Measurements from ENCODE around the gene MAML2. TPM values are rescaled to one million over a fixed set of nuclear protein-coding genes. Genes with fewer than 3 reads are reported as not detected.

Gene MAML2
- total RNA-seq, 4 donors from 2014 or later: 19.0 to 36.4 (median 31.4) TPM

DNA sequence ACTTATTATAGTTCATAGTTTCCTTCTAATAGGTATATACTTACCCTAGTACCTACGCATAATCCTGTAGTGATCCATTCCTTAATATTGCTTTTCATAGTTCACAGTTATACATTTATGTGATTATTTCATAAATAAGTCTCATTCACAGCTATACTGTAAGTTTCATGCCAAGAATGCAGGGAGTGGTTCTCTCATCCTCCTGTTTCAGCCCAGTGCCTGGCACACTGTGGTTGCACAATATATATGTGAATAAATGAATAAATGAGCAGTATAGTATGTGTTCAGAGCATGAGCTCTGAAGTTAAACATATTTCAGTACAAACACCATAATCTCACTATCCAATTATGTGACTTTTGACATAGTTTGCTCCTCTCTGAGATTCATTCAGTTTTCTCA lies 115.8 kb downstream of the MAML2 start:
- intact Hi-C loops (cut with DNase I): no loop called here
- Histone ChIP-seq H3K4me3 (replicated peaks in 1 of 3) (no peak overlapping the region), H3K27ac (peak overlapping the region in 1 of 3 donors; percentile 28), H3K9me3 (no peaks in the 10 kb centered on the region), H3K27me3 (no peaks in the 10 kb centered on the region), H3K36me3 (no peaks in the 10 kb centered on the region), H3K4me1 (peaks cover 15 to 17% of the 10 kb centered on the region in 2 donors)
- 95 to 98% methylated on average over 1 of the region's 1 CpG for WGBS, 2 donors
- no peak for DNase-seq
- no peak for TF ChIP-seq POLR2A (IDR thresholded peaks at IDR 0.05)

DNA sequence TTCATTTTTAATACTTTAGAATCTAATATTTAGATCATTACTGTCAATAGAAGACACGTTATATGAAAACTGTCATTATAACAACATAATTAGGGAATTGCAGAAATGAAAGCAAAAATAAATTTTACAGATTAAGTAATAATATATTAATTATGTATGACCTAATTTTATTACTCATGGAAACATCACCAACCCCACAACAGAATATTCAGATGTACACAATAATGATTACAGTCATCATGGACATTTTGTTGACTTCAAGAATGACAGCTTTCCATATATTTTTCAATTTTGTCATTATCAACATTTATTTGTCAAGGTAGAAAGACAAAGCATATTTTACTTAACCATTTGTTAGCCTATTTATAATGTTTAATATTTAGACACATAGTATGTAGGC lies 119.9 kb downstream of the MAML2 start:
- no peak overlapping the region for H3K4me3 ChIP-seq (replicated peaks in 1 of 3)
- WGBS, 2 donors: 96 to 98% methylated on average over 1 of the region's 1 CpG
- H3K9me3 ChIP-seq: no peaks in the 10 kb centered on the region
- no peak for DNase-seq
- no peaks in the 10 kb centered on the region for H3K27me3 ChIP-seq
- H3K27ac ChIP-seq: no peak overlapping the region
- TF ChIP-seq POLR2A (IDR thresholded peaks at IDR 0.05): no peak
- TF ChIP-seq, protein P1, sequence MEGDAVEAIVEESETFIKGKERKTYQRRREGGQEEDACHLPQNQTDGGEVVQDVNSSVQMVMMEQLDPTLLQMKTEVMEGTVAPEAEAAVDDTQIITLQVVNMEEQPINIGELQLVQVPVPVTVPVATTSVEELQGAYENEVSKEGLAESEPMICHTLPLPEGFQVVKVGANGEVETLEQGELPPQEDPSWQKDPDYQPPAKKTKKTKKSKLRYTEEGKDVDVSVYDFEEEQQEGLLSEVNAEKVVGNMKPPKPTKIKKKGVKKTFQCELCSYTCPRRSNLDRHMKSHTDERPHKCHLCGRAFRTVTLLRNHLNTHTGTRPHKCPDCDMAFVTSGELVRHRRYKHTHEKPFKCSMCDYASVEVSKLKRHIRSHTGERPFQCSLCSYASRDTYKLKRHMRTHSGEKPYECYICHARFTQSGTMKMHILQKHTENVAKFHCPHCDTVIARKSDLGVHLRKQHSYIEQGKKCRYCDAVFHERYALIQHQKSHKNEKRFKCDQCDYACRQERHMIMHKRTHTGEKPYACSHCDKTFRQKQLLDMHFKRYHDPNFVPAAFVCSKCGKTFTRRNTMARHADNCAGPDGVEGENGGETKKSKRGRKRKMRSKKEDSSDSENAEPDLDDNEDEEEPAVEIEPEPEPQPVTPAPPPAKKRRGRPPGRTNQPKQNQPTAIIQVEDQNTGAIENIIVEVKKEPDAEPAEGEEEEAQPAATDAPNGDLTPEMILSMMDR (IDR thresholded peaks at IDR 0.05): no peak
- H3K36me3 ChIP-seq: no peaks in the 10 kb centered on the region
- intact Hi-C loops (cut with DNase I): no loop called here
- peaks cover 8 to 17% of the 10 kb centered on the region in 2 donors for H3K4me1 ChIP-seq

DNA sequence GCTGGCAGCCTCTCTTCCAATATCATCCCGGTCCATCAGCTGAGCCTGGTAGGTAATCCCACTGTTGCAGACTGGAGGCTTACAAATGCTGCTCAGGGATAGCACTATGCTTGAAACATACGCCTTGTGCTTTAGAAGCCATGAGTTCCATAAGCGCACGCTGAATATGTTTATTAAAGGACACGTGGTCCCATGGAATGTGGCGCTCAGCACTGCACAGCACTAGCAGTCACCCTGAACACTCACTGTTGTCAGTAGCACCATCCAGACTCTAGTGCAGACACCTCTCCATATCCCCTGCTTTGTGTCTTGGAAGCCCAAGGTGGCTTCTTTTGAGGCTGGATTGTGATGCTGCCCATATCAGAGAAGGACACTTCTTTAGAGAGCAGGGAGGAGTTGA lies 120.9 kb downstream of the MAML2 start:
- intact Hi-C loops (cut with DNase I): no loop called here
- Histone ChIP-seq H3K9me3 (no peaks in the 10 kb centered on the region), H3K27ac (peak overlapping the region in 1 of 3 donors; percentile 25), H3K27me3 (no peaks in the 10 kb centered on the region), H3K4me3 (replicated peaks in 1 of 3) (no peak overlapping the region), H3K36me3 (no peaks in the 10 kb centered on the region), H3K4me1 (peaks cover 5 to 11% of the 10 kb centered on the region in 2 donors)
- TF ChIP-seq, protein P1 (IDR thresholded peaks at IDR 0.05): no peak
- no peak for TF ChIP-seq POLR2A (IDR thresholded peaks at IDR 0.05)
- no peak for DNase-seq
- WGBS, 2 donors: 78 to 89% methylated on average over 6 of the region's 6 CpGs

DNA sequence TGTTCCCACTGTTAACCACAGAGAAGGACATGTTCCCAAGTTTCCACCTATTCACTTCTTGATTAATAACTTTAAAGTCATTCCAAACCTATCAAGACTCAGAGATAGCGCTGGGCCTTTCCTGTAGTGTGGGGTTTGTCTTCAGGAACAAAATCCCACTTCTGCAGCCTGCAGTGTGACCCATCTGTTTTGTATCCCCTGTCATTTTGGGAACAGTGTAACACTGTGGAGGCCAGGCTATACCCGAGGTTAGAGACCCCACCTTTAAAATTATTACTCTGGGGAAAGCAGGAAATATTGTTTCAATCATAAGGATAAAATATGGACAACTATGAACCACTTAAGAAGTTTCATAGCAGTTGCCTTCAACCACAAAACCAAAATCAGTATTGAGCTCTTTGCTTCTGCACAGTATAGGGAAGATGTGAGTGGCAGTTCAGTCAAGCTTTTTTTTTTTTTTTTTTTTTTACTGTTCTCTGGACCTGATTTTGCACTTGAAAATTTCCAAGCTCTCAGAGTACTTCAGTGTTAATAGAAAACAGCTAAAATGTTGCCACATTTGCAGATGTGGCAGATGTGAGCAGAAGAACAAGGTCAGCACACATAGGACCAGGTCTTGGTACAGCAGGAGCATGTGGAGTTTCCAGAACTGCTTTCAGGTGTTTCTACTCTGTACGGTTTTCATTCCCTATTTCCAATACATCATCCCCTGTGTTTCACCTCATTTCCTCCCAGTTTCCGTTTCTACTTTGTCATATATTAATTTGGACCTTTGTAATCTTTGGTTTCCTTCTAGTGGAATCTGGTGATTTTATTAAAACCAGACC lies 121.5 kb downstream of the MAML2 start:
- no peak overlapping the region for H3K4me3 ChIP-seq (replicated peaks in 1 of 3)
- H3K4me1 ChIP-seq: peaks cover 4 to 10% of the 10 kb centered on the region in 2 donors
- no peaks in the 10 kb centered on the region for H3K27me3 ChIP-seq
- H3K9me3 ChIP-seq: no peaks in the 10 kb centered on the region
- H3K27ac ChIP-seq: peak overlapping the region in 1 of 3 donors; percentile 25
- intact Hi-C loops (cut with DNase I): no loop called here
- TF ChIP-seq, protein P1 (IDR thresholded peaks at IDR 0.05): no peak
- no peak for TF ChIP-seq POLR2A (IDR thresholded peaks at IDR 0.05)
- DNase-seq: no peak
- no peaks in the 10 kb centered on the region for H3K36me3 ChIP-seq
- WGBS, 2 donors: 73 to 76% methylated on average over 4 of the region's 4 CpGs

DNA sequence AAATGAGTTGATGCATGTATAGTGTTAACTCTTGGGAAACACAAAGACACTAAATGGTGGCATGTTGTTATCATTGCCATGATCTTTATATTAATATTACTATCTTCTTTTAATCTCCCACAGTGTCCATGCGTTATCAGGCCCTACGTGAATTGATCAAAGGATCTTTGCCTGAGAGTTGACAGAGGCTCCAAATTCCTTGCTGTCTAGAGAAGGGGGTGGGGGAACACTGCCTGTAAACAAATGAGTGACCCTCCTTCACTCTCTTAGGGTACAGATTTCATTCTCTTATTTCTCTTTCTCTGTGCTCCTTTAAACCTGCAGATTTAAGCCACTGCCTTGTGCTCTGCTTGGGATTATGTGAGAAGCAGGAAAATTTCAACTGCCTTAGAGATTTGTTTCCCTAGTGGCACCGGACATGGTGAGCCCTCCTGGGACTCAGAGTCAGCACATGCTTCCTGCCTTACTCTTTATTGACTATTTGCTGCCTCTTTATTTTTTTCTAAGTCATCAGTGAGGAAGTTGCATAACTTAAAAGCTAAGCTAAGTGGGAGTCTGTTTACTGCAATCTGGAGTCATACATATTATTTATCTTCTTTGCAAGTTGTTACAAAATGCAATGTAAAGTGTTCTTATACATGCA lies 122.9 kb downstream of the MAML2 start:
- no peak for DNase-seq
- Histone ChIP-seq H3K4me3 (replicated peaks in 1 of 3) (no peak overlapping the region), H3K4me1 (peaks cover 18 to 22% of the 10 kb centered on the region in 2 donors), H3K9me3 (no peaks in the 10 kb centered on the region), H3K36me3 (no peaks in the 10 kb centered on the region), H3K27me3 (no peaks in the 10 kb centered on the region), H3K27ac (peak overlapping the region in 2 of 3 donors; percentile 17 to 31)
- WGBS, 2 donors: 63% methylated on average over 3 of the region's 3 CpGs
- TF ChIP-seq POLR2A (IDR thresholded peaks at IDR 0.05): no peak
- TF ChIP-seq, protein P1 (IDR thresholded peaks at IDR 0.05): no peak
- intact Hi-C loops (cut with DNase I): no loop called here
